Panc1 (cell line): ENCODE data around the gene IL1R2. TPM values are rescaled to one million over a fixed set of nuclear protein-coding genes. Genes with fewer than 3 reads are reported as not detected.

Source experiments
- ATAC-seq: fragments of 200-7000 bp; cut with Tn5 transposase; 2 replicates; pipeline ENCODE4 v1.9.1; 2020; ENCODE audit warnings: mild to moderate bottlenecking, moderate library complexity
- BruUV-seq: library from RNA; stranded (reverse); fragments of 400-500 nt; replicated peaks from 2 replicates; lab custom pipeline; 2021; lab: Mats Ljungman, UMichigan
- CTCF ChIA-PET: fragments of 300-600 bp; sonication (Branson Sonifier 250); formaldehyde crosslinking; loops from one replicate; lab custom pipeline; 2022; ENCODE audit warnings: antibody characterized with exemption; lab: Charles Lee
- POLR2A ChIA-PET: fragments of 300-600 bp; sonication (Branson Sonifier 250); formaldehyde crosslinking; loops from one replicate; lab custom pipeline; 2022; ENCODE audit warnings: antibody characterized with exemption; lab: Charles Lee
- DNase-seq: peaks from one replicate; pipeline ENCODE4 v3.0.0-alpha.2; 2010; ENCODE audit warnings: low read depth, low spot score
- H3K27ac ChIP-seq: 2 replicates; pipeline ENCODE4 v1.5.1; 2011; ENCODE audit warnings: mild to moderate bottlenecking, low read length, inconsistent platforms
- H3K27me3 ChIP-seq: fragments of 200-500 bp; sonication (Bioruptor generic); 2 replicates; pipeline ENCODE4 v1.6.0; 2014; ENCODE audit warnings: low read length, inconsistent platforms; ENCODE audit not compliant: control insufficient read depth, insufficient read depth
- H3K36me3 ChIP-seq: fragments of 200-500 bp; sonication (Bioruptor generic); 2 replicates; pipeline ENCODE4 v1.5.1; 2014; ENCODE audit warnings: inconsistent platforms, mild to moderate bottlenecking, low read length, moderate library complexity; ENCODE audit not compliant: control insufficient read depth, insufficient read depth
- H3K4me1 ChIP-seq: 2 replicates; pipeline ENCODE4 v1.5.1; 2011; ENCODE audit warnings: inconsistent platforms, mild to moderate bottlenecking, low read length, moderate library complexity; ENCODE audit not compliant: control insufficient read depth, insufficient read depth
- H3K4me3 ChIP-seq, 2 experiments: 2 replicates each; pipeline ENCODE4 v1.5.1; 2011 to 2012; ENCODE audit warnings: low read depth in 2 of 2, low read length in 2 of 2, mild to moderate bottlenecking in 2 of 2, inconsistent platforms in 1 of 2, moderate library complexity in 1 of 2
- H3K9me3 ChIP-seq: fragments of 200-500 bp; sonication (Bioruptor generic); 2 replicates; pipeline ENCODE4 v1.5.1; 2014; ENCODE audit warnings: low read depth, mild to moderate bottlenecking, inconsistent platforms, low read length, moderate library complexity; ENCODE audit not compliant: control insufficient read depth, insufficient read depth
- POLR2AphosphoS5 ChIP-seq: IDR thresholded peaks from 2 replicates; pipeline ENCODE4 v1.6.1; 2012; ENCODE audit warnings: mild to moderate bottlenecking, low read depth, low read length, moderate library complexity
- SIN3A ChIP-seq: IDR thresholded peaks from 2 replicates; pipeline ENCODE4 v1.6.1; 2012; ENCODE audit warnings: low read depth, mild to moderate bottlenecking, low read length, moderate library complexity, borderline replicate concordance; ENCODE audit not compliant: insufficient read depth
- TCF7L2 ChIP-seq: IDR thresholded peaks from 2 replicates; pipeline ENCODE4 v1.6.1; 2011; ENCODE audit warnings: mild to moderate bottlenecking, low read depth, low read length, inconsistent platforms
- in situ Hi-C: cut with HindIII; loops from 2 replicates; pipeline ENCODE4 v1.10.0; 2016; ENCODE audit warnings: low sequenced_read_pairs, low pct_unique_long_range_greater_than_20kb
- intact Hi-C: fragments of 100-400 bp; cut with micrococcal nuclease; formaldehyde crosslinking; loops from one replicate; pipeline ENCODE4 v1.10.0; 2022; ENCODE audit not compliant: unreplicated experiment
- total RNA-seq: library from RNA; stranded (reverse); gene quantifications from one replicate; pipeline ENCODE4 v1.2.1, GENCODE V29; 2021; ENCODE audit not compliant: unreplicated experiment
- TF ChIP-seq, protein P1 (sequence below), 2 experiments: IDR thresholded peaks; 2 replicates each; pipeline ENCODE4 v1.6.1; 2011 to 2012; ENCODE audit warnings: low read depth in 2 of 2, control low read depth in 1 of 2, low read length in 1 of 2, mild to moderate bottlenecking in 1 of 2, moderate library complexity in 1 of 2; ENCODE audit not compliant: insufficient read depth in 1 of 2
- TF ChIP-seq, protein P2 (sequence below): fragments of 450-650 bp; IDR thresholded peaks from 2 replicates; pipeline ENCODE4 v1.5.1; 2017; ENCODE audit warnings: mild to moderate bottlenecking

Gene IL1R2
- total RNA-seq, 1 experiment from 2014 or later = 0.15 TPM

DNA sequence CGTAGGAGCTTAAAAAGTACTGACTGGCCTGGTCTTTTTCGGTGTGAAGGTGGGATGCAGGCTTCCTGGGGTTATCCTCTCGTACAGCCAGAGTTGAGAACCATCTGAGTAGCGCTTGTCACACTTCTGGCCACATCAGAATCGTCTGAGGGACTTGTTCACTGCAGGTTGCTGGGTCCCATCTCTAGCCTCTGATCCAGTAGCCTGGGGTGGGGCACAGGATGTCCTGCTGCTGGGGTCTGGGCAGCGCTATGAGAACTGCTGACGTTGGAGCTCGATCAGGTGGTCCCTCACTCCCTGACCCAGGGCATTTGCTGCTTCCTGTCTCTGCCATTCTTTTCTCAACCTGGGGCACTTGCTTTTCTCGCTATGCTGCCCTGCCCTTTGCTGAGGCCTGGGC lies 7.1 kb upstream of the IL1R2 start:
- ChIA-PET POLR2A (no interaction called here), CTCF (interaction anchor here (1.1 kb wide), 1 partner anchor 101 kb away, joined by 4 read pairs; no protein-coding TSS in a partner anchor)
- no peak overlapping the region for H3K4me3 ChIP-seq
- no peak for ATAC-seq
- H3K9me3 ChIP-seq = no peaks in the 10 kb centered on the region
- DNase-seq = no peak
- TF ChIP-seq SIN3A (no peak), POLR2AphosphoS5 (no peak), TCF7L2 (no peak)
- TF ChIP-seq, protein P1, sequence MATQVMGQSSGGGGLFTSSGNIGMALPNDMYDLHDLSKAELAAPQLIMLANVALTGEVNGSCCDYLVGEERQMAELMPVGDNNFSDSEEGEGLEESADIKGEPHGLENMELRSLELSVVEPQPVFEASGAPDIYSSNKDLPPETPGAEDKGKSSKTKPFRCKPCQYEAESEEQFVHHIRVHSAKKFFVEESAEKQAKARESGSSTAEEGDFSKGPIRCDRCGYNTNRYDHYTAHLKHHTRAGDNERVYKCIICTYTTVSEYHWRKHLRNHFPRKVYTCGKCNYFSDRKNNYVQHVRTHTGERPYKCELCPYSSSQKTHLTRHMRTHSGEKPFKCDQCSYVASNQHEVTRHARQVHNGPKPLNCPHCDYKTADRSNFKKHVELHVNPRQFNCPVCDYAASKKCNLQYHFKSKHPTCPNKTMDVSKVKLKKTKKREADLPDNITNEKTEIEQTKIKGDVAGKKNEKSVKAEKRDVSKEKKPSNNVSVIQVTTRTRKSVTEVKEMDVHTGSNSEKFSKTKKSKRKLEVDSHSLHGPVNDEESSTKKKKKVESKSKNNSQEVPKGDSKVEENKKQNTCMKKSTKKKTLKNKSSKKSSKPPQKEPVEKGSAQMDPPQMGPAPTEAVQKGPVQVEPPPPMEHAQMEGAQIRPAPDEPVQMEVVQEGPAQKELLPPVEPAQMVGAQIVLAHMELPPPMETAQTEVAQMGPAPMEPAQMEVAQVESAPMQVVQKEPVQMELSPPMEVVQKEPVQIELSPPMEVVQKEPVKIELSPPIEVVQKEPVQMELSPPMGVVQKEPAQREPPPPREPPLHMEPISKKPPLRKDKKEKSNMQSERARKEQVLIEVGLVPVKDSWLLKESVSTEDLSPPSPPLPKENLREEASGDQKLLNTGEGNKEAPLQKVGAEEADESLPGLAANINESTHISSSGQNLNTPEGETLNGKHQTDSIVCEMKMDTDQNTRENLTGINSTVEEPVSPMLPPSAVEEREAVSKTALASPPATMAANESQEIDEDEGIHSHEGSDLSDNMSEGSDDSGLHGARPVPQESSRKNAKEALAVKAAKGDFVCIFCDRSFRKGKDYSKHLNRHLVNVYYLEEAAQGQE (IDR thresholded peaks at IDR 0.05; ENCODE audit: insufficient read depth in 1 of 2, low read depth in 2 of 2, low read length in 1 of 2) = no peak
- TF ChIP-seq, protein P2, sequence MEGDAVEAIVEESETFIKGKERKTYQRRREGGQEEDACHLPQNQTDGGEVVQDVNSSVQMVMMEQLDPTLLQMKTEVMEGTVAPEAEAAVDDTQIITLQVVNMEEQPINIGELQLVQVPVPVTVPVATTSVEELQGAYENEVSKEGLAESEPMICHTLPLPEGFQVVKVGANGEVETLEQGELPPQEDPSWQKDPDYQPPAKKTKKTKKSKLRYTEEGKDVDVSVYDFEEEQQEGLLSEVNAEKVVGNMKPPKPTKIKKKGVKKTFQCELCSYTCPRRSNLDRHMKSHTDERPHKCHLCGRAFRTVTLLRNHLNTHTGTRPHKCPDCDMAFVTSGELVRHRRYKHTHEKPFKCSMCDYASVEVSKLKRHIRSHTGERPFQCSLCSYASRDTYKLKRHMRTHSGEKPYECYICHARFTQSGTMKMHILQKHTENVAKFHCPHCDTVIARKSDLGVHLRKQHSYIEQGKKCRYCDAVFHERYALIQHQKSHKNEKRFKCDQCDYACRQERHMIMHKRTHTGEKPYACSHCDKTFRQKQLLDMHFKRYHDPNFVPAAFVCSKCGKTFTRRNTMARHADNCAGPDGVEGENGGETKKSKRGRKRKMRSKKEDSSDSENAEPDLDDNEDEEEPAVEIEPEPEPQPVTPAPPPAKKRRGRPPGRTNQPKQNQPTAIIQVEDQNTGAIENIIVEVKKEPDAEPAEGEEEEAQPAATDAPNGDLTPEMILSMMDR = no peak
- in situ Hi-C loops = no loop called here
- no peak overlapping the region for H3K27ac ChIP-seq
- H3K27me3 ChIP-seq = no peaks in the 10 kb centered on the region
- intact Hi-C loops = no loop called here
- H3K4me1 ChIP-seq = peaks cover 5% of the 10 kb centered on the region
- no TSS peak for BruUV-seq
- H3K36me3 ChIP-seq = no peaks in the 10 kb centered on the region

- no TSS peak for BruUV-seq
- H3K27me3 ChIP-seq = no peaks in the 10 kb centered on the region
- in situ Hi-C loops = no loop called here
- no peak overlapping the region for H3K4me3 ChIP-seq
- intact Hi-C loops = no loop called here
- H3K9me3 ChIP-seq = no peaks in the 10 kb centered on the region
- peaks cover 5% of the 10 kb centered on the region for H3K4me1 ChIP-seq
- no peak for TF ChIP-seq TCF7L2
- TF ChIP-seq POLR2AphosphoS5 = no peak
- TF ChIP-seq, protein P2 = no peak
- TF ChIP-seq, protein P1 (IDR thresholded peaks at IDR 0.05; ENCODE audit: insufficient read depth in 1 of 2, low read depth in 2 of 2, low read length in 1 of 2) = no peak
- TF ChIP-seq SIN3A = no peak
- no peaks in the 10 kb centered on the region for H3K36me3 ChIP-seq
- ATAC-seq = no peak
- ChIA-PET POLR2A (no interaction called here), CTCF (interaction anchor here (1.1 kb wide), 1 partner anchor 102 kb away, joined by 4 read pairs; no protein-coding TSS in a partner anchor)
- no peak for DNase-seq
- no peak overlapping the region for H3K27ac ChIP-seq
Observed at GRCh38 chr2:101985101-101985792, 6.5 kb upstream of the IL1R2 start.
